HepG2 (cell line): ENCODE measurements around the gene CA10. TPM values are rescaled to one million over a fixed set of nuclear protein-coding genes. Genes with fewer than 3 reads are reported as not detected.
A peak's percentile ranks its signal among the peaks of the same experiment; 100 is the strongest.

Experiments used
- AGO2 ChIP-seq: fragments of 200-400 bp; formaldehyde crosslinking; optimal IDR thresholded peaks from 2 replicates; pipeline ENCODE3; 2017; ENCODE audit warnings: mild to moderate bottlenecking, low read depth, low read length, moderate library complexity
- ARID2 ChIP-seq: sonication (generic); formaldehyde crosslinking; IDR thresholded peaks from 2 replicates; pipeline ENCODE4 v1.8.1; 2022; ENCODE audit warnings: mild to moderate bottlenecking, missing genetic modification reagents, borderline replicate concordance
- DBP ChIP-seq: sonication (generic); formaldehyde crosslinking; IDR thresholded peaks from 2 replicates; pipeline ENCODE4 v1.4.0; 2020; ENCODE audit warnings: missing genetic modification reagents; ENCODE audit errors: not compliant biosample characterization
- ETS1 ChIP-seq: sonication (generic); formaldehyde crosslinking; IDR thresholded peaks from 2 replicates; pipeline ENCODE4 v1.4.0; 2020; ENCODE audit warnings: missing genetic modification reagents
- FOXO1 ChIP-seq: sonication (generic); formaldehyde crosslinking; IDR thresholded peaks from 2 replicates; pipeline ENCODE4 v1.4.0; 2020; ENCODE audit warnings: missing genetic modification reagents
- FOXP1 ChIP-seq, 2 experiments: fragments of 450-650 bp in 1 of 2; IDR thresholded peaks; 2 replicates each; pipeline ENCODE4 v1.6.1; 2017 to 2018; ENCODE audit warnings: antibody characterized with exemption in 1 of 2
- HNRNPK ChIP-seq: fragments of 200-400 bp; formaldehyde crosslinking; IDR thresholded peaks from 2 replicates; pipeline ENCODE4 v1.6.1; 2018; ENCODE audit warnings: low read length, low read depth, moderate library complexity, mild to moderate bottlenecking; ENCODE audit not compliant: poor library complexity, severe bottlenecking
- HOXA7 ChIP-seq: sonication (generic); formaldehyde crosslinking; IDR thresholded peaks from 2 replicates; pipeline ENCODE4 v1.8.1; 2022; ENCODE audit warnings: mild to moderate bottlenecking, missing genetic modification reagents, moderate library complexity
- PLRG1 ChIP-seq: fragments of 450-650 bp; conservative IDR thresholded peaks from 2 replicates; pipeline ENCODE4 v1.6.1; 2016
- POGK ChIP-seq: sonication (generic); formaldehyde crosslinking; conservative IDR thresholded peaks from 2 replicates; pipeline ENCODE4 v1.8.0; 2022; ENCODE audit warnings: mild to moderate bottlenecking, moderate library complexity, missing genetic modification reagents
- RBAK ChIP-seq: sonication (generic); formaldehyde crosslinking; IDR thresholded peaks from 2 replicates; pipeline ENCODE4 v1.5.1; 2020; ENCODE audit warnings: mild to moderate bottlenecking, missing genetic modification reagents
- TBX3 ChIP-seq: fragments of 450-650 bp; IDR thresholded peaks from 2 replicates; pipeline ENCODE4 v1.6.1; 2017; ENCODE audit warnings: antibody characterized with exemption, mild to moderate bottlenecking, inconsistent platforms, borderline replicate concordance
- XRCC5 ChIP-seq: fragments of 200-400 bp; formaldehyde crosslinking; optimal IDR thresholded peaks from 2 replicates; pipeline ENCODE3; 2017; ENCODE audit warnings: mild to moderate bottlenecking, low read length
- ZNF180 ChIP-seq: sonication (generic); formaldehyde crosslinking; IDR thresholded peaks from 2 replicates; pipeline ENCODE4 v1.4.0; 2020; ENCODE audit warnings: low read depth, missing genetic modification reagents, borderline replicate concordance
- ZNF234 ChIP-seq: sonication (generic); formaldehyde crosslinking; conservative IDR thresholded peaks from 2 replicates; pipeline ENCODE4 v1.5.1; 2020; ENCODE audit warnings: mild to moderate bottlenecking, missing genetic modification reagents
- ZNF282 ChIP-seq: fragments of 450-650 bp; IDR thresholded peaks from 2 replicates; pipeline ENCODE4 v1.6.1; 2018; ENCODE audit not compliant: partially characterized antibody
- ZNF543 ChIP-seq: sonication (generic); formaldehyde crosslinking; IDR thresholded peaks from 2 replicates; pipeline ENCODE4 v1.4.0; 2020; ENCODE audit warnings: mild to moderate bottlenecking, missing genetic modification reagents
- ZNF572 ChIP-seq: sonication (generic); formaldehyde crosslinking; IDR thresholded peaks from 2 replicates; pipeline ENCODE4 v1.5.1; 2020; ENCODE audit warnings: mild to moderate bottlenecking, missing genetic modification reagents
- ZNF672 ChIP-seq: sonication (generic); formaldehyde crosslinking; IDR thresholded peaks from 2 replicates; pipeline ENCODE4 v1.8.1; 2022; ENCODE audit warnings: missing genetic modification reagents
- ZNF674 ChIP-seq: sonication (generic); formaldehyde crosslinking; IDR thresholded peaks from 2 replicates; pipeline ENCODE4 v1.5.0; 2020; ENCODE audit warnings: low read depth, mild to moderate bottlenecking, missing genetic modification reagents
- ZNF792 ChIP-seq: IDR thresholded peaks from 2 replicates; pipeline ENCODE4 v1.6.1; 2016
- polyA plus RNA-seq, 8 experiments: library from polyadenylated mRNA; depleted of rRNA in 3 of 8; stranded (reverse) in 7 of 8; unstranded in 1 of 8; fragments of >200 nt; fragmentation: Illumina TruSeq in 4 of 8; extraction: Trizol in 4 of 8; gene quantifications; 2 replicates each; pipeline versions ENCODE4 v1.2.1 to v1.2.3, GENCODE V29; 2011 to 2016; ENCODE audit warnings: low read depth in 4 of 8, missing spikeins in 1 of 8, mixed read lengths in 1 of 8; ENCODE audit not compliant: insufficient read depth in 1 of 8
- total RNA-seq, 5 experiments: library from RNA; depleted of rRNA; stranded (reverse); fragments of >200 nt; fragmentation: Illumina TruSeq; extraction: Trizol; gene quantifications; 2 replicates each; pipeline ENCODE4 v1.2.3, GENCODE V29; 2016; ENCODE audit warnings: low read depth in 1 of 5
- TF ChIP-seq, protein P1 (sequence below): IDR thresholded peaks from 2 replicates; pipeline ENCODE4 v1.6.1; 2012; ENCODE audit warnings: low read depth, low read length, improper control_type of control experiment
- TF ChIP-seq, protein P2 (sequence below): sonication (generic); formaldehyde crosslinking; IDR thresholded peaks from 2 replicates; pipeline ENCODE4 v1.5.1; 2020; ENCODE audit warnings: missing genetic modification reagents, mild to moderate bottlenecking, borderline replicate concordance

Gene CA10
- total and polyA plus RNA-seq, 2 of the 13 experiments (the other 11 are each of a cell fraction or from before 2014, with no cell fraction given) = not detected

- no peak for TF ChIP-seq DBP
- no peak for TF ChIP-seq ZNF234 (CRISPR knock-in tag)
- TF ChIP-seq AGO2 = no peak
- no peak for TF ChIP-seq ZNF672 (CRISPR knock-in tag)
- TF ChIP-seq ZNF543 (CRISPR knock-in tag) = no peak
- TF ChIP-seq XRCC5 = peak; percentile 84
- TF ChIP-seq ETS1 (CRISPR knock-in tag) = no peak
- no peak for TF ChIP-seq TBX3
- TF ChIP-seq ZNF792 (CRISPR knock-in tag) = 0 out of 2 replicates have a peak, but pooled peaks have one; percentile 20
- TF ChIP-seq POGK = no peak
- TF ChIP-seq ZNF674 = no peak
- TF ChIP-seq ZNF572 (CRISPR knock-in tag) = no peak
- TF ChIP-seq, protein P1, sequence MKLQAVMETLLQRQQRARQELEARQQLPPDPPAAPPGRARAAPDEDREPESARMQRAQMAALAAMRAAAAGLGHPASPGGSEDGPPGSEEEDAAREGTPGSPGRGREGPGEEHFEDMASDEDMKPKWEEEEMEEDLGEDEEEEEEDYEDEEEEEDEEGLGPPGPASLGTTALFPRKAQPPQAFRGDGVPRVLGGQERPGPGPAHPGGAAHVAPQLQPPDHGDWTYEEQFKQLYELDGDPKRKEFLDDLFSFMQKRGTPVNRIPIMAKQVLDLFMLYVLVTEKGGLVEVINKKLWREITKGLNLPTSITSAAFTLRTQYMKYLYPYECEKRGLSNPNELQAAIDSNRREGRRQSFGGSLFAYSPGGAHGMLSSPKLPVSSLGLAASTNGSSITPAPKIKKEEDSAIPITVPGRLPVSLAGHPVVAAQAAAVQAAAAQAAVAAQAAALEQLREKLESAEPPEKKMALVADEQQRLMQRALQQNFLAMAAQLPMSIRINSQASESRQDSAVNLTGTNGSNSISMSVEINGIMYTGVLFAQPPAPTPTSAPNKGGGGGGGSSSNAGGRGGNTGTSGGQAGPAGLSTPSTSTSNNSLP = no peak
- peak; percentile 46; the same call in 1 of the 2 replicates for TF ChIP-seq FOXO1 (CRISPR knock-in tag)
- no peak for TF ChIP-seq FOXP1 (IDR thresholded peaks at IDR 0.05)
- no peak for TF ChIP-seq FOXP1 (CRISPR knock-in tag; IDR thresholded peaks at IDR 0.05)
- TF ChIP-seq HOXA7 (CRISPR knock-in tag) = no peak
- no peak for TF ChIP-seq ZNF180
- TF ChIP-seq RBAK (CRISPR knock-in tag) = no peak
- no peak for TF ChIP-seq ARID2 (CRISPR knock-in tag)
- no peak for TF ChIP-seq HNRNPK
- TF ChIP-seq PLRG1 = no peak
- TF ChIP-seq ZNF282 = no peak
- TF ChIP-seq, protein P2, sequence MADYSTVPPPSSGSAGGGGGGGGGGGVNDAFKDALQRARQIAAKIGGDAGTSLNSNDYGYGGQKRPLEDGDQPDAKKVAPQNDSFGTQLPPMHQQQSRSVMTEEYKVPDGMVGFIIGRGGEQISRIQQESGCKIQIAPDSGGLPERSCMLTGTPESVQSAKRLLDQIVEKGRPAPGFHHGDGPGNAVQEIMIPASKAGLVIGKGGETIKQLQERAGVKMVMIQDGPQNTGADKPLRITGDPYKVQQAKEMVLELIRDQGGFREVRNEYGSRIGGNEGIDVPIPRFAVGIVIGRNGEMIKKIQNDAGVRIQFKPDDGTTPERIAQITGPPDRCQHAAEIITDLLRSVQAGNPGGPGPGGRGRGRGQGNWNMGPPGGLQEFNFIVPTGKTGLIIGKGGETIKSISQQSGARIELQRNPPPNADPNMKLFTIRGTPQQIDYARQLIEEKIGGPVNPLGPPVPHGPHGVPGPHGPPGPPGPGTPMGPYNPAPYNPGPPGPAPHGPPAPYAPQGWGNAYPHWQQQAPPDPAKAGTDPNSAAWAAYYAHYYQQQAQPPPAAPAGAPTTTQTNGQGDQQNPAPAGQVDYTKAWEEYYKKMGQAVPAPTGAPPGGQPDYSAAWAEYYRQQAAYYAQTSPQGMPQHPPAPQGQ = no peak
These were observed 394.0 kb downstream of the CA10 start (continued) for GRCh38 chr17:51764387-51764971.
